ENCODE measurements around the gene CDC14B. TPM values are rescaled to one million over a fixed set of nuclear protein-coding genes. Genes with fewer than 3 reads are reported as not detected.

Gene CDC14B
- total RNA-seq, 4 donors from 2014 or later: 5.8 to 10.9 (median 8.0) TPM

DNA sequence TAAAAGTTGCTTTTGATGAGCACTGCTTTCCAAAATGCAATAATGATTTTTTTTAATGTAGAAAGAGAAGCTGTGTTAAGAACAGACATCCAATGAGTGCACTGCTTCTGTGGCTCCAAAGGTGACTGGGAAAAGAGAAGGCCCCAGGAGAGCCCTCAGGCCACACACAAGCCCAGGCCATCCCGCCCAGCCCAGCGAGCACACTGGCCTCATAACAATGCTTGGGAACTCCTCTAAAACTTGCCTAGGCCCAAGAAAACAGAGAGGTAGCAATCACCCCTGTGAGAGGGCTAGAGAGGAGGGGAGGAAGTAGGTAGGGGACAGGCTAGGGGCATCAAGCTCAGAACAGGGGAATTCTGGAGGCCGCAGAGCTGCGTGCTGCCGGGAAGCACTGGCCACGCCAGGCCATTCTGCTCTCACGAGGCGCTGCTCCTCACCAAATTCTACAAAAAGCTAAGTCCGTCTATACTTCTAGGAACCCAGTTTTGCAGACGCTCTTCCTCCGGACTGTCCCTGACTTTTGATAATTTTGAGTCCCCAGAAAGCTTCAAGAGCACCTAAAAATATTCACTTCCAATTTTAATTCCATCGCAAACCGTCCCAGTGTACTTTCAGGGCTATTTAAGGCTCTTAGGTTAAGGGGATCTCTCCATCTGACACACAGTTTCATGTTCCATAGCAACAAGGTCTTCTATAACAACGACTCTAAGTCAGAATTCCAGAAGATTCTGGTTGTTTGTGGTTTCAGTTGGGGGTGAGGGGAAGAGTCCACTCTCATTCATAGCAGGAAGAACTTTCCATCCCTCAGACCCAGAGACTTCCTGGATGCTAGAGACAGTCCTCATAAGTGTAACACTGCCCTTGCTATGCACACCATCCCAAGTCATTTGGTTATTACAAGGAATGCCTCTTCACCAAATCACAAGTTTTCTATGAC, 118.7 kb downstream of the CDC14B start:
- no peak for TF ChIP-seq POLR2A (IDR thresholded peaks at IDR 0.05)
- TF ChIP-seq, protein P1, sequence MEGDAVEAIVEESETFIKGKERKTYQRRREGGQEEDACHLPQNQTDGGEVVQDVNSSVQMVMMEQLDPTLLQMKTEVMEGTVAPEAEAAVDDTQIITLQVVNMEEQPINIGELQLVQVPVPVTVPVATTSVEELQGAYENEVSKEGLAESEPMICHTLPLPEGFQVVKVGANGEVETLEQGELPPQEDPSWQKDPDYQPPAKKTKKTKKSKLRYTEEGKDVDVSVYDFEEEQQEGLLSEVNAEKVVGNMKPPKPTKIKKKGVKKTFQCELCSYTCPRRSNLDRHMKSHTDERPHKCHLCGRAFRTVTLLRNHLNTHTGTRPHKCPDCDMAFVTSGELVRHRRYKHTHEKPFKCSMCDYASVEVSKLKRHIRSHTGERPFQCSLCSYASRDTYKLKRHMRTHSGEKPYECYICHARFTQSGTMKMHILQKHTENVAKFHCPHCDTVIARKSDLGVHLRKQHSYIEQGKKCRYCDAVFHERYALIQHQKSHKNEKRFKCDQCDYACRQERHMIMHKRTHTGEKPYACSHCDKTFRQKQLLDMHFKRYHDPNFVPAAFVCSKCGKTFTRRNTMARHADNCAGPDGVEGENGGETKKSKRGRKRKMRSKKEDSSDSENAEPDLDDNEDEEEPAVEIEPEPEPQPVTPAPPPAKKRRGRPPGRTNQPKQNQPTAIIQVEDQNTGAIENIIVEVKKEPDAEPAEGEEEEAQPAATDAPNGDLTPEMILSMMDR (IDR thresholded peaks at IDR 0.05): no peak
- no peak for DNase-seq (ENCODE audit: low spot score in 2 of 2)
- no peak overlapping the region for H3K4me3 ChIP-seq (ENCODE audit: low read depth, poor library complexity, severe bottlenecking)
- WGBS, 2 donors: 91 to 92% methylated on average over 14 of the region's 14 CpGs
- intact Hi-C loops (cut with DNase I; ENCODE audit: low total_unique reads): no loop called here

DNA sequence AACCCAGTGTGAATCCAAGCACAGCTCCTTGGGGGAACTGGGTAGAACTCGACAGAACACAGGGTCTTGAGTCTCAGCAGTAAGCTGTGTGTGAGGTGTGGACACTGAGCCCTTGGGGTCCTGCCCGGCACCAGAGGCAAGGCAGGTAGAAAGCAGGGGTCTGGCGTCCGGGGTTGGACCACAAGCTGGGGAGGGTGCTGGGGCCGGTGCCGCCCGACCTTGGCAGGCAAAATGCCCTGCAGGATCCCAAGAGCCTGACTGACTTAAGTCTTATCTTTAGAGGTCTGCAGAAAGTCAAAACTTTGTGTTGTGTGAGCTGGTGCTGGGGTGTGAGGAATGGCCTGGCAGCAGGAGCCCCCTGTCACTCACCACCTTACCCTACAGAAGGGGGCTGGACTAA, 120.4 kb downstream of the CDC14B start:
- intact Hi-C loops (cut with DNase I; ENCODE audit: low total_unique reads): no loop called here
- WGBS, 2 donors: 90 to 97% methylated on average over 7 of the region's 7 CpGs
- TF ChIP-seq, protein P1 (IDR thresholded peaks at IDR 0.05): no peak
- H3K4me3 ChIP-seq (ENCODE audit: low read depth, poor library complexity, severe bottlenecking): no peak overlapping the region
- DNase-seq (ENCODE audit: low spot score in 2 of 2): no peak

DNA sequence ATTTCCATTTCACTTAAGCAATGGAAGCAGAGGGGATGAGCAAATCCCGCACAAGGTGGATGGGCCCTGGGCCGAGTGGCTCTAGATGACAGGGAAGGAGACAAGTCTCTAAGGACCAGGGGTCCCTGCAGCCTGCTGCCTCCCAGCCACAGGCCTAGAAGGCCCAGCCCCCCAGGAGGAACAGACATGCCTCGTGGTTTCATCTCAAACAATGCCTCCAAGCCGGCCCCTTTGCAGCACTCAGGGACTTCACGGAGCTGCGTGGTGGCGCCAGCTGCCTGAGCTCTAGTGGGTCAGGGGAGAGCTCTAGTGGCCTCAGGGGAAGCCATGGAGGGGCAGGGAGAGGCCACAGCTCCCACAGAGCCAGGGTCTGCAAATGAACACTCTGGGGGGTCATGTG, 120.8 kb downstream of the CDC14B start:
- intact Hi-C loops (cut with DNase I; ENCODE audit: low total_unique reads): no loop called here
- 78 to 94% methylated on average over 7 of the region's 7 CpGs for WGBS, 2 donors
- no peak for DNase-seq (ENCODE audit: low spot score in 2 of 2)
- H3K4me3 ChIP-seq (ENCODE audit: low read depth, poor library complexity, severe bottlenecking): no peak overlapping the region
- TF ChIP-seq, protein P1 (IDR thresholded peaks at IDR 0.05): no peak
- no peak for TF ChIP-seq POLR2A (IDR thresholded peaks at IDR 0.05)

DNA sequence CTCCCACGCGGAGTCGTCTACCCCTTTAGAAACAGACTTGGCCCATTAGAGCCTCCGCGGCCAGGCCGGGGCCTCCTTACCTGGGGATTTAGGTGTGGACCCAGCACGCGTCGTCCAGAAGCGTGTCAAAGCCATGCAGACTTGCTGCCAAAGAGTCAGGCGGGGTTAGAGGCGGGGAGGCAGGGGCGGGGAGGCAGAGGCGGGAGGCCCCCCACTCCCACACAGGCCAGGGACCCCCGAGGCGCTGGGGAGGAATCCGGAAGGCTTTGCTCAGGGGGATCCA, 122.6 kb downstream of the CDC14B start:
- WGBS, 2 donors: 92 to 93% methylated on average over 16 to 17 of the region's 17 CpGs

DNA sequence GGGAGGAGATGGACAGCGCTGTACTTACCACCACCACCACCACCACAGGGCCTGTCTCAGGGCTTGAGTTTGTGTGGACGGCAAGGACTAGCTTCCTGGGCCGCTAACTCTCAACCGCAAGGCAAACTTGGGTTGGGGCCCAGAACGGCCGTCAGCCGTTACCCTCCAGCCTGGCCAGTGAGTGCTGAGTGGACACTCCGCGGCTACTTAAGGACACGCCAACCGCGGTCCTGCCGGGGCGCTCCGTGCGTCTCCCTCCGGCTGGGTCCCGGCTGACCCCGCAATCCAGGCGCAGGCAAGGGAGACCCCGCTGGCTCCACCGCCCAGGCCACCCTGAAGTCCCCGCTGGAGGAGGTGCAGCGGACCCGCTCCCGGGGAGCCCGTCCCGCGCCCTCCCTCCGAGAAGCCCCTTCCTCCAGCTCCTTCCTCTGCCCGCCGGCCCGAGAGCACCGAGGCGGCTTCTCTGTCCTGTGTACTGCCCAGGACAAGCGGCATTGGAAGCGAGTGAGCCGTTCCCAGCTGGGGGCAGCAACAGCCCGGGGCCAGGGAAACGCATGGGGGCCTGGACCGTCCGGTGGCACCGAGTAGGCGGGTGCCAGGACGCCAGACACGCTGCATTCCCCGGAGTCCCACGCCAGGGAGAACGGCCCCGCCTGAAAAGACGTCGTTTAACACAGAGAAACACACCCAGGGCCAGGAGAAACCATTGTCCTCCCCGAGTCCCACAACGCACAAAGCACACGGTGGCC, 123.1 kb downstream of the CDC14B start:
- no peak for TF ChIP-seq POLR2A (IDR thresholded peaks at IDR 0.05)
- intact Hi-C loops (cut with DNase I; ENCODE audit: low total_unique reads): no loop called here
- no peak for DNase-seq (ENCODE audit: low spot score in 2 of 2)
- WGBS, 2 donors: 94 to 96% methylated on average over 54 to 55 of the region's 55 CpGs
- H3K4me3 ChIP-seq (ENCODE audit: low read depth, poor library complexity, severe bottlenecking): no peak overlapping the region

More for the DNA sequence above, 122.6 kb downstream of the CDC14B start:
- intact Hi-C loops (cut with DNase I; ENCODE audit: low total_unique reads): no loop called here
- DNase-seq (ENCODE audit: low spot score in 2 of 2): no peak
- no peak overlapping the region for H3K4me3 ChIP-seq (ENCODE audit: low read depth, poor library complexity, severe bottlenecking)
- TF ChIP-seq, protein P1 (IDR thresholded peaks at IDR 0.05): no peak
- no peak for TF ChIP-seq POLR2A (IDR thresholded peaks at IDR 0.05)

DNA sequence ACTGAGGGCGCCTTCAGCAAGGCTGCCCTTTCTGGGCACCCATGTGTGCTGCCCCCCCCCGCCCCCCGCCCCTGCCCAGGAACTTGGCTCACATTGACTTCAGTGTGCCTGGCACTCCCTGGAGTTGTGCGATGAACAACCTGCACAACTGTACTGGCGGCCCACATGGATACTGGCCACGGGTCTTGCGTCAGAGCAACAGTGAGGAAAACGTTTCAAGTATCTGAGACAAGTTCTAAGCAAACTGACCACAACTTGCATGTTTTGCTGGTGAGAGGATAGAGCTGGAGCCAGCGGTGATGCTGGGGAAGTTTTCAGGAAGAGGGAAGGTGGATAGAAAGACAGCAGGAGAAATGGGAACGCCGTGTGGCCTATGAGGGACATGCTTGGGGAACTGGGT, 124.3 kb downstream of the CDC14B start:
- no peak for TF ChIP-seq POLR2A (IDR thresholded peaks at IDR 0.05)
- TF ChIP-seq, protein P1 (IDR thresholded peaks at IDR 0.05): no peak
- intact Hi-C loops (cut with DNase I; ENCODE audit: low total_unique reads): no loop called here
- 83 to 89% methylated on average over 11 of the region's 11 CpGs for WGBS, 2 donors
- no peak for DNase-seq (ENCODE audit: low spot score in 2 of 2)
- no peak overlapping the region for H3K4me3 ChIP-seq (ENCODE audit: low read depth, poor library complexity, severe bottlenecking)

Measured in lower leg skin (tissue), 4 donors.